MM.1S (cell line): ENCODE data around the gene CFAP300.

Experiments used
- DNase-seq: peaks from one replicate; pipeline ENCODE4 v3.0.0-alpha.2; 2015
- H2AFZ ChIP-seq: fragments of 300-600 bp; sonication (generic); 2 replicates; pipeline ENCODE4 v1.6.0; 2016; ENCODE audit warnings: antibody characterized with exemption, low read length
- H3F3A ChIP-seq: fragments of 300-600 bp; sonication (generic); 2 replicates; pipeline ENCODE4 v1.6.1; 2016; ENCODE audit warnings: mild to moderate bottlenecking, antibody characterized with exemption, low read length, moderate library complexity, mixed read lengths; ENCODE audit not compliant: insufficient read depth
- H3K27ac ChIP-seq: fragments of 300-600 bp; sonication (generic); 2 replicates; pipeline ENCODE4 v1.5.1; 2016; ENCODE audit warnings: mild to moderate bottlenecking, low read length
- H3K27me3 ChIP-seq: fragments of 300-600 bp; sonication (generic); replicated peaks from 2 replicates; pipeline ENCODE4 v1.6.0; 2016; ENCODE audit warnings: low read length; ENCODE audit not compliant: insufficient read depth
- H3K36me3 ChIP-seq: fragments of 300-600 bp; sonication (generic); replicated peaks from 2 replicates; pipeline ENCODE4 v1.6.1; 2016; ENCODE audit warnings: mild to moderate bottlenecking, low read length, mixed read lengths; ENCODE audit not compliant: insufficient read depth
- H3K4me1 ChIP-seq: fragments of 300-600 bp; sonication (generic); 2 replicates; pipeline ENCODE4 v1.6.1; 2016; ENCODE audit warnings: low read length, mixed read lengths
- H3K4me2 ChIP-seq: fragments of 300-600 bp; sonication (generic); 2 replicates; pipeline ENCODE4 v1.6.0; 2016; ENCODE audit warnings: low read depth, low read length
- H3K4me3 ChIP-seq: fragments of 300-600 bp; sonication (generic); 2 replicates; pipeline ENCODE4 v1.5.1; 2016; ENCODE audit warnings: low read length, mixed read lengths
- H3K79me2 ChIP-seq: fragments of 300-600 bp; sonication (generic); 2 replicates; pipeline ENCODE4 v1.6.1; 2016; ENCODE audit warnings: mixed run types, low read length, mixed read lengths
- H3K9ac ChIP-seq: fragments of 300-600 bp; sonication (generic); 2 replicates; pipeline ENCODE4 v1.6.1; 2016; ENCODE audit warnings: low read length, mixed read lengths
- H3K9me2 ChIP-seq: fragments of 300-600 bp; sonication (generic); replicated peaks from 2 replicates; pipeline ENCODE4 v1.6.1; 2016; ENCODE audit warnings: mild to moderate bottlenecking, low read length, mixed read lengths; ENCODE audit not compliant: insufficient read depth
- H3K9me3 ChIP-seq: fragments of 300-600 bp; sonication (generic); replicated peaks from 2 replicates; pipeline ENCODE4 v1.6.1; 2016; ENCODE audit warnings: mild to moderate bottlenecking, low read length, mixed read lengths; ENCODE audit not compliant: insufficient read depth
- H4K20me1 ChIP-seq: fragments of 300-600 bp; sonication (generic); 2 replicates; pipeline ENCODE4 v1.6.1; 2016; ENCODE audit warnings: mild to moderate bottlenecking, low read length, moderate library complexity, mixed read lengths; ENCODE audit not compliant: insufficient read depth
- CTCF ChIP-seq: fragments of 300-600 bp; sonication (generic); IDR thresholded peaks from 2 replicates; pipeline ENCODE4 v1.5.1; 2016; ENCODE audit warnings: antibody characterized with exemption, low read length, mixed read lengths
- EZH2 ChIP-seq: fragments of 300-600 bp; sonication (generic); optimal IDR thresholded peaks from 2 replicates; pipeline ENCODE3; 2017; ENCODE audit warnings: low read depth, mild to moderate bottlenecking, antibody characterized with exemption, low read length, mixed read lengths
- EZH2phosphoT487 ChIP-seq: fragments of 300-600 bp; sonication (generic); IDR thresholded peaks from 2 replicates; pipeline ENCODE4 v1.6.1; 2018; ENCODE audit warnings: antibody characterized with exemption, low read length

The CFAP300 gene

GRCh38 chr11:102119997-102120396 is 72.8 kb downstream of the CFAP300 start:
- Histone ChIP-seq H3K36me3 (no peaks in the 10 kb centered on the region), H3K4me2 (no peak overlapping the region), H3K79me2 (no peaks in the 10 kb centered on the region), H3K4me3 (no peak overlapping the region), H3K27ac (no peak overlapping the region), H3F3A (no peaks in the 10 kb centered on the region), H3K27me3 (no peaks in the 10 kb centered on the region), H2AFZ (no peak overlapping the region), H3K4me1 (no peaks in the 10 kb centered on the region), H3K9me2 (no peaks in the 10 kb centered on the region), H3K9me3 (no peaks in the 10 kb centered on the region), H4K20me1 (no peaks in the 10 kb centered on the region), H3K9ac (no peak overlapping the region)
- no peak for DNase-seq
- TF ChIP-seq EZH2phosphoT487 (no peak), EZH2 (no peak), CTCF (no peak)

- no peaks in the 10 kb centered on the region for H3K9me3 ChIP-seq
- no peak overlapping the region for H3K9ac ChIP-seq
- H3K27me3 ChIP-seq, result no peaks in the 10 kb centered on the region
- H4K20me1 ChIP-seq, result no peaks in the 10 kb centered on the region
- H3K9me2 ChIP-seq, result no peaks in the 10 kb centered on the region
- no peak overlapping the region for H3K27ac ChIP-seq
- TF ChIP-seq EZH2phosphoT487, result no peak
- no peak for TF ChIP-seq EZH2
- no peak for TF ChIP-seq CTCF
- no peak overlapping the region for H3K4me3 ChIP-seq
- no peak overlapping the region for H2AFZ ChIP-seq
- H3K79me2 ChIP-seq, result no peaks in the 10 kb centered on the region
- no peaks in the 10 kb centered on the region for H3K4me1 ChIP-seq
- no peak for DNase-seq
- H3F3A ChIP-seq, result no peaks in the 10 kb centered on the region
- H3K4me2 ChIP-seq, result no peak overlapping the region
- no peaks in the 10 kb centered on the region for H3K36me3 ChIP-seq
Observed at GRCh38 chr11:102120437-102120973, 73.3 kb downstream of the CFAP300 start.

GRCh38 chr11:102121329-102121728 is 74.1 kb downstream of the CFAP300 start:
- H3K4me2 ChIP-seq, result no peak overlapping the region

More at GRCh38 chr11:102121329-102121728, 74.1 kb downstream of the CFAP300 start:
- no peak overlapping the region for H3K9ac ChIP-seq
- TF ChIP-seq EZH2, result no peak
- TF ChIP-seq CTCF, result no peak
- no peak for TF ChIP-seq EZH2phosphoT487
- H3K27me3 ChIP-seq, result no peaks in the 10 kb centered on the region
- no peaks in the 10 kb centered on the region for H3K9me2 ChIP-seq
- no peaks in the 10 kb centered on the region for H3K79me2 ChIP-seq
- H3K4me1 ChIP-seq, result no peaks in the 10 kb centered on the region
- no peaks in the 10 kb centered on the region for H3F3A ChIP-seq
- DNase-seq, result no peak
- no peaks in the 10 kb centered on the region for H4K20me1 ChIP-seq
- H2AFZ ChIP-seq, result no peak overlapping the region
- no peak overlapping the region for H3K4me3 ChIP-seq
- no peak overlapping the region for H3K27ac ChIP-seq
- no peaks in the 10 kb centered on the region for H3K9me3 ChIP-seq
- no peaks in the 10 kb centered on the region for H3K36me3 ChIP-seq
